ENCODE measurements around the gene PLCL1.

PLCL1 gene

DNA sequence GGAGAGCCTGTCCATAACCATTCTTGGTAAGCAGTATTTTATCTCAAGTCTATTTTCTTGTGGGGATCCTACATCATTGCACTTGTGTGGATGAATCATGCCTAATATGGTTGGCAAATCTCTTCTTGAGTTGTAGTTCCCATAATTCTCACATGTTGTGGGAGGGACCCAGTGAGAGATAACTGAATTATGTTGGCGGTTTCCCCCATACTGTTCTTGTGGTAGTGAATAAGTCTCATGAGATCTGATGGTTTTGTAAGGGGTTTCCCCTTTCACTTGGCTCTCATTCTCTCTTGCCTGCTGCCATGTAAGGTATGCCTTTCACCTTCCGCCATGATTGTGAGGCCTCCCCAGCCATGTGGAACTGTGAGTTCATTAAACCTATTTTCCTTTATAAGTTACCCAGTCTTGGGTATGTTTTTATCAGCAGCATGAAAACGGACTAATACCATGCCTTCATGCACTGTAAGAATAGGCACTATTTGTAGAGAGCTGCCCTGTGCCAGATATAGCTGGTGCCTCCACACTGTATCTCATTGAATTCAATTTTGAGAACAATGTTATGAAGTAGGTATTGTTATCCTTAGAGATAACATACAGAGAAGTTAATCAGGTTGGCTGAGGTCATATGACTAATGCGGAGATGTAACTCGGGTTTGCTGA lies 148.3 kb downstream of the PLCL1 start:
- DNase-seq (ENCODE audit: low read depth) = no peak

DNA sequence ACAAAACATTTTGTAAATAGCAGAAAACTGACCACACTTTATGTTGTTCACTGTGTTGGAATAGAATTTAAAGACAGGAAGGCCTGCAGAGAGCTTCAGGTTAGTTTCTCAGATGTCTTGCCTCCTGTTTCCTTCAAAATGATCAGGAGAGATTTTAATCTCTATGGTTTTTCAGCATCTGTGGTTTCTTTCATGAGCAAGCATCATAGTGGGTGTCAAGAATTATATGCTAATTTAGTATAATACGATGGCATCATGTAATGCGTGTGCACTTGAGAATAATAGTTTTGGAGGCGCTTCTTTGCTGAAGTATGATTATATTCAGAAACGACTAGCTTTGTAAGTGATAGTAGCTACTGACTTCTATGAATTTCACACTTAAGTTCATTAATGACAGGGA lies 149.9 kb downstream of the PLCL1 start:
- DNase-seq (ENCODE audit: low read depth) = no peak
- no peak overlapping the region for H3K4me3 ChIP-seq (ENCODE audit: low read depth, low read length)
- TF ChIP-seq, protein P1, sequence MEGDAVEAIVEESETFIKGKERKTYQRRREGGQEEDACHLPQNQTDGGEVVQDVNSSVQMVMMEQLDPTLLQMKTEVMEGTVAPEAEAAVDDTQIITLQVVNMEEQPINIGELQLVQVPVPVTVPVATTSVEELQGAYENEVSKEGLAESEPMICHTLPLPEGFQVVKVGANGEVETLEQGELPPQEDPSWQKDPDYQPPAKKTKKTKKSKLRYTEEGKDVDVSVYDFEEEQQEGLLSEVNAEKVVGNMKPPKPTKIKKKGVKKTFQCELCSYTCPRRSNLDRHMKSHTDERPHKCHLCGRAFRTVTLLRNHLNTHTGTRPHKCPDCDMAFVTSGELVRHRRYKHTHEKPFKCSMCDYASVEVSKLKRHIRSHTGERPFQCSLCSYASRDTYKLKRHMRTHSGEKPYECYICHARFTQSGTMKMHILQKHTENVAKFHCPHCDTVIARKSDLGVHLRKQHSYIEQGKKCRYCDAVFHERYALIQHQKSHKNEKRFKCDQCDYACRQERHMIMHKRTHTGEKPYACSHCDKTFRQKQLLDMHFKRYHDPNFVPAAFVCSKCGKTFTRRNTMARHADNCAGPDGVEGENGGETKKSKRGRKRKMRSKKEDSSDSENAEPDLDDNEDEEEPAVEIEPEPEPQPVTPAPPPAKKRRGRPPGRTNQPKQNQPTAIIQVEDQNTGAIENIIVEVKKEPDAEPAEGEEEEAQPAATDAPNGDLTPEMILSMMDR (IDR thresholded peaks at IDR 0.05; ENCODE audit: control insufficient read depth, extremely low read depth, insufficient read depth) = no peak

More for the DNA sequence above, 148.3 kb downstream of the PLCL1 start:
- TF ChIP-seq, protein P1 (IDR thresholded peaks at IDR 0.05; ENCODE audit: control insufficient read depth, extremely low read depth, insufficient read depth) = no peak
- H3K4me3 ChIP-seq (ENCODE audit: low read depth, low read length) = no peak overlapping the region

DNA sequence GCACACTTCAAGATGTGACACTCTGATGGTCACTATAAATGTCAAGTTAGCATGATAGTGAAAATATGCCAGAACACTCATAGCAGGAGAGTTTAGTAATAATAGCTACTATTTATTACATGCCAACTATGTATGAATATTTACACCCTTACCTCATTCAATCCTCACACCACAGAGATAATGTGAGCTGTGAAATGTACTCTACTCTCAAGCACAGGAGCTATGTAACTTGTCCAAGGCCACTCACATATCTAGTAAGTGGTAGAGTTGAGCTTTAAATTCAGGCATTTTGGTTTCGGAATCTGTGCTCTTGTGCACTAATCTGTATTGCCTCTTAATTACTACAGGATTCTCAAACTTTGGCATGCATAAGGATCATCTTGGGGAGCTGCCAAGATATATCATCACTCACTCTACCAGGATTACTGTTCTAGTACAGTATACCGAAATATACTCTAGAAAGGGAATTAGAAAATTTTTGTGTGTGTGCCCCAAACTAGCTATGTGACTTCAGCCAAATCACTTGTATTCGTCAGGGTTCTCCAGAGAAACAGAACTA lies 154.3 kb downstream of the PLCL1 start:
- TF ChIP-seq, protein P1 (IDR thresholded peaks at IDR 0.05; ENCODE audit: control insufficient read depth, extremely low read depth, insufficient read depth) = no peak
- no peak for DNase-seq (ENCODE audit: low read depth)
- H3K4me3 ChIP-seq (ENCODE audit: low read depth, low read length) = no peak overlapping the region

DNA sequence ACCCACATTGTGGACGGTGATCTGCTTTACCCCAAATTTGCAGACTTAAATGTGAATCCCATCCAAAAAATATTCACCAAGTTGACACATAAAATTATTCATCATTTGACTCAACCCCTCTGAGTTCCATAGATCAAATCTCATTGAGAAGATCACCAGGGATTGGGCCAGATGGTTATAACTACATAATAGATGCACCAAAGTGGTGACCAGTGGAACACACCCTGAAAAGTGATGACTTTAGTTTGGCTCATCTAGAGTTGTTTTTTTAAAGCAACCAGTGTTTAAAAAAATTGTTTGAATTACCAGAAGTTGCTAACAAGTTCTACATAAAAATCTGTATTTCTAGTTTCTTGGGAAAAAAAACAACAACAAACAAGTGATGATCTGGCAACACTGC lies 155.0 kb downstream of the PLCL1 start:
- no peak overlapping the region for H3K4me3 ChIP-seq (ENCODE audit: low read depth, low read length)
- TF ChIP-seq, protein P1 (IDR thresholded peaks at IDR 0.05; ENCODE audit: control insufficient read depth, extremely low read depth, insufficient read depth) = no peak
- DNase-seq (ENCODE audit: low read depth) = no peak

DNA sequence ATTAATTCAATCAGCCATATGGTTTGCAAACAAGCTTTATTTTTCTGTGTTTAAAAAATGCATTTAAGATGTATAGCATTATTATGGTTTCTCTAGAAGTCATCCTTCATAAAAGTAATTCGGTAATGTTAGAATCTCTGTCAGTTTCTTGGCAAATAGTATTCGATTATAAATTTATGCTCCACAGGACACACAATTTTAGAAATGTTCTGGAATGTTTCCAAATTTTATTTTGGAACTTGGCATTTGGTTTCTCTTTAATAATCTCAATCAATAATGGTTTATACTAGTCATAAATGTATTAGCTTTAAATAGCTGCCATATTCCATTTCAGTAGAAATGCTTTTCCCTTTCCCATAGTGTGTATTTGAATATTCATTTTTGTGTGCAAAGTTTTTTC lies 156.4 kb downstream of the PLCL1 start:
- TF ChIP-seq, protein P1 (IDR thresholded peaks at IDR 0.05; ENCODE audit: control insufficient read depth, extremely low read depth, insufficient read depth) = no peak
- no peak overlapping the region for H3K4me3 ChIP-seq (ENCODE audit: low read depth, low read length)
- no peak for DNase-seq (ENCODE audit: low read depth)

DNA sequence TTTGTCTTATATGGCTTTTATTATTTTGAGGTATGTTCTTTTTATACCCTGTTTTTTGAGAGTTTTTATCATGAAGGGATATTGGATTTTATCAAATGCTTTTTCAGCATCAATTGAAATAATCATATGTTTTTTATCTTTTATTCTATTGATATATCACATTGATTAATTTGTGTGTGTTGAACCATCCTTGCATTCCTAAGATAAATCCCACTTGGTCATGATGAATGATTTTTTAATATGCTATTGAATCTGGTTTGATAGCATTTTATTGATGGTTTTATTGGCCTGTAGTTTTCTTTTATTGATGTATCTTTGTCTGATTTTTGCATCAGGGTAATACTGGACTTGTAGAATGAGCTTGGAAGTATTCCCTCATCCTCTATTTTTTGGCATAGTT lies 160.3 kb downstream of the PLCL1 start:
- TF ChIP-seq, protein P1 (IDR thresholded peaks at IDR 0.05; ENCODE audit: control insufficient read depth, extremely low read depth, insufficient read depth) = no peak
- no peak for DNase-seq (ENCODE audit: low read depth)
- no peak overlapping the region for H3K4me3 ChIP-seq (ENCODE audit: low read depth, low read length)

DNA sequence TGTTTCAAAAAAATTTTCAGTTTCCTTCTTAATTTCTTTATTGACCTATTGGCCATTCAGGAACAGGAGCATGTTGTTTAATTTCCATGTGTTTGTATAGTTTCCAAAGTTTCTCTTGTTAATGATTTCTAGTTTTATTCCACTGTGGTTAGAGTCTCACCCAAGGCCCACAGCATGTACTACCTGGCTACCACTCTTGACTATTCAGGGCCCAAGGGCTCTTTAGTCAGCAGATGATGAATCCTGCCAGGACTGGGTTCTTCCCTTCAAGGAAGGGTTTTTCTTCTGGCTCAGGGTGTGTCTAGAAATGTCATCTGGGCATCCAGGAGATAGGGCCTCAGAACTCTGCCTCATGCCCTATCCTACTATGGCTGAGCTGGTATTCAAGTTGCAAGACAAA lies 161.4 kb downstream of the PLCL1 start:
- no peak overlapping the region for H3K4me3 ChIP-seq (ENCODE audit: low read depth, low read length)
- TF ChIP-seq, protein P1 (IDR thresholded peaks at IDR 0.05; ENCODE audit: control insufficient read depth, extremely low read depth, insufficient read depth) = no peak
- DNase-seq (ENCODE audit: low read depth) = no peak
